H9 (cell line): ENCODE results near the gene SHANK1. TPM values are rescaled to one million over a fixed set of nuclear protein-coding genes. Genes with fewer than 3 reads are reported as not detected.

ENCODE experiments used
- DNase-seq: peaks from one replicate; pipeline ENCODE4 v3.0.0-alpha.2; 2017
- H2AFZ ChIP-seq: one replicate; pipeline ENCODE4 v1.6.1; 2013; ENCODE audit warnings: mild to moderate bottlenecking, low read length, control low read depth, moderate library complexity
- H2AK5ac ChIP-seq: 2 replicates; pipeline ENCODE4 v1.6.1; 2013; ENCODE audit warnings: low read length, control low read depth, mixed read lengths; ENCODE audit not compliant: insufficient read length
- H2BK120ac ChIP-seq: one replicate; pipeline ENCODE4 v1.6.1; 2013; ENCODE audit warnings: low read depth, mild to moderate bottlenecking, low read length, control low read depth, inconsistent platforms; ENCODE audit not compliant: poor library complexity, severe bottlenecking
- H2BK12ac ChIP-seq: 2 replicates; pipeline ENCODE4 v1.6.1; 2013; ENCODE audit warnings: low read length, control low read depth, mixed read lengths, low read depth; ENCODE audit not compliant: insufficient read length
- H2BK15ac ChIP-seq: 2 replicates; pipeline ENCODE4 v1.6.1; 2013; ENCODE audit warnings: low read depth, low read length, control low read depth
- H2BK20ac ChIP-seq: one replicate; pipeline ENCODE4 v1.6.1; 2013; ENCODE audit warnings: low read depth, mild to moderate bottlenecking, low read length, control low read depth, inconsistent platforms; ENCODE audit not compliant: poor library complexity, severe bottlenecking
- H2BK5ac ChIP-seq: 2 replicates; pipeline ENCODE4 v1.6.1; 2013; ENCODE audit warnings: low read length, control low read depth, mixed read lengths; ENCODE audit not compliant: insufficient read length
- H3K14ac ChIP-seq: 2 replicates; pipeline ENCODE4 v1.6.1; 2013; ENCODE audit warnings: low read length, control low read depth; ENCODE audit not compliant: insufficient read depth
- H3K18ac ChIP-seq: 2 replicates; pipeline ENCODE4 v1.6.1; 2013; ENCODE audit warnings: low read depth, mild to moderate bottlenecking, mixed read lengths, low read length, control low read depth; ENCODE audit not compliant: insufficient read length
- H3K23ac ChIP-seq: 2 replicates; pipeline ENCODE4 v1.6.1; 2013; ENCODE audit warnings: low read length, control low read depth, mixed read lengths, low read depth; ENCODE audit not compliant: insufficient read length
- H3K23me2 ChIP-seq: 2 replicates; pipeline ENCODE4 v1.6.1; 2013; ENCODE audit warnings: low read depth, mild to moderate bottlenecking, mixed read lengths, low read length, control low read depth; ENCODE audit not compliant: insufficient read length, poor library complexity, severe bottlenecking
- H3K27ac ChIP-seq: 2 replicates; pipeline ENCODE4 v1.5.1; 2013; ENCODE audit warnings: low read length, control low read depth, mixed read lengths, low read depth; ENCODE audit not compliant: insufficient read length
- H3K27me3 ChIP-seq: 2 replicates; pipeline ENCODE4 v1.6.1; 2013; ENCODE audit warnings: low read length, control low read depth, inconsistent platforms; ENCODE audit not compliant: insufficient read depth
- H3K4ac ChIP-seq: 2 replicates; pipeline ENCODE4 v1.6.1; 2013; ENCODE audit warnings: low read depth, mild to moderate bottlenecking, control low read depth, inconsistent platforms, low read length, moderate library complexity
- H3K4me1 ChIP-seq: 2 replicates; pipeline ENCODE4 v1.6.1; 2013; ENCODE audit warnings: low read length, control low read depth, inconsistent platforms; ENCODE audit not compliant: insufficient read depth
- H3K4me2 ChIP-seq: 2 replicates; pipeline ENCODE4 v1.6.1; 2013; ENCODE audit warnings: low read length, control low read depth, mixed read lengths; ENCODE audit not compliant: insufficient read length, insufficient read depth
- H3K56ac ChIP-seq: 2 replicates; pipeline ENCODE4 v1.6.1; 2013; ENCODE audit warnings: low read depth, mild to moderate bottlenecking, mixed read lengths, low read length, control low read depth; ENCODE audit not compliant: insufficient read length
- H3K79me1 ChIP-seq: 2 replicates; pipeline ENCODE4 v1.6.1; 2013; ENCODE audit warnings: low read depth, mild to moderate bottlenecking, moderate library complexity, low read length, control low read depth, inconsistent platforms; ENCODE audit not compliant: insufficient read depth, poor library complexity, severe bottlenecking
- H3K79me2 ChIP-seq: 2 replicates; pipeline ENCODE4 v1.6.1; 2013; ENCODE audit warnings: low read length, control low read depth, inconsistent platforms; ENCODE audit not compliant: insufficient read depth
- H3K9ac ChIP-seq: 2 replicates; pipeline ENCODE4 v1.6.1; 2013; ENCODE audit warnings: low read length, control low read depth, mixed read lengths; ENCODE audit not compliant: insufficient read length; ENCODE audit errors: extremely low read depth
- H3K9me3 ChIP-seq: one replicate; pipeline ENCODE4 v1.6.1; 2013; ENCODE audit warnings: low read depth, low read length, inconsistent platforms; ENCODE audit not compliant: control insufficient read depth
- H3T11ph ChIP-seq: one replicate; pipeline ENCODE4 v1.6.1; 2013; ENCODE audit warnings: mild to moderate bottlenecking, low read length, control low read depth, inconsistent platforms
- H4K20me1 ChIP-seq: one replicate; pipeline ENCODE4 v1.6.1; 2013; ENCODE audit not compliant: control insufficient read depth, insufficient read length, insufficient read depth
- H4K5ac ChIP-seq: 2 replicates; pipeline ENCODE4 v1.6.1; 2013; ENCODE audit warnings: low read depth, mild to moderate bottlenecking, mixed read lengths, low read length, control low read depth; ENCODE audit not compliant: insufficient read length
- H4K8ac ChIP-seq: replicated peaks from 2 replicates; pipeline ENCODE4 v1.6.1; 2013; ENCODE audit warnings: low read length, control low read depth, mixed read lengths, low read depth; ENCODE audit not compliant: insufficient read length
- H4K91ac ChIP-seq: 2 replicates; pipeline ENCODE4 v1.6.1; 2013; ENCODE audit warnings: low read depth, mild to moderate bottlenecking, moderate library complexity, mixed read lengths, low read length, control low read depth; ENCODE audit not compliant: insufficient read length
- H3K27ac Mint-ChIP-seq, 3 experiments: 2 replicates in 2 of 3; 3 replicates in 1 of 3; pipeline ENCODE4 v1.8.0; 2020 to 2021; ENCODE audit warnings: mixed read lengths in 3 of 3, mild to moderate bottlenecking in 1 of 3, moderate library complexity in 1 of 3
- H3K27me3 Mint-ChIP-seq: 2 replicates; pipeline ENCODE4 v1.8.0; 2021; ENCODE audit warnings: low read depth, mild to moderate bottlenecking, moderate library complexity, mixed read lengths
- H3K36me3 Mint-ChIP-seq, 3 experiments: 2 replicates in 2 of 3; 3 replicates in 1 of 3; pipeline ENCODE4 v1.8.0; 2020 to 2021; ENCODE audit warnings: low read depth in 3 of 3, mixed read lengths in 3 of 3; ENCODE audit not compliant: insufficient read depth in 1 of 3
- H3K4me1 Mint-ChIP-seq, 2 experiments: 2 replicates each; pipeline ENCODE4 v1.8.0; 2020; ENCODE audit warnings: mixed read lengths in 2 of 2
- H3K4me3 Mint-ChIP-seq, 2 experiments: 2 replicates in 1 of 2; 3 replicates in 1 of 2; pipeline ENCODE4 v1.8.0; 2020 to 2021; ENCODE audit warnings: mild to moderate bottlenecking in 2 of 2, mixed read lengths in 2 of 2, moderate library complexity in 1 of 2
- H3K9me3 Mint-ChIP-seq, 2 experiments: 2 replicates in 1 of 2; 3 replicates in 1 of 2; pipeline ENCODE4 v1.8.0; 2020; ENCODE audit warnings: mild to moderate bottlenecking in 2 of 2, mixed read lengths in 2 of 2, moderate library complexity in 1 of 2
- CTCF ChIP-seq: fragments of 200-600 bp; sonication (generic); conservative IDR thresholded peaks from 3 replicates; pipeline ENCODE4 v1.8.0; 2021; ENCODE audit warnings: antibody characterized with exemption, mild to moderate bottlenecking
- WGBS: extraction: QIAGEN DNeasy Blood & Tissue Kit; methylation state at CpG from one replicate; pipeline ENCODE4 v1.1.7; 2013; ENCODE audit warnings: missing lambda C conversion rate, low lambda C conversion rate, mixed read lengths; ENCODE audit not compliant: insufficient read length; ENCODE audit errors: extremely low coverage; 5-methylcytosine and 5-hydroxymethylcytosine counted together
- total RNA-seq: library from RNA; stranded (reverse); gene quantifications from 2 replicates; pipeline ENCODE4 v1.2.1, GENCODE V29; 2021

The SHANK1 gene
- total RNA-seq, 1 experiment from 2014 or later: 1.7 TPM

GRCh38 chr19:50716178-50717025 lies 3.2 kb downstream of the SHANK1 start:
- peak overlapping the region in 1 of 2 experiments; percentile 52; a peak in 2 of 5 replicates for H3K4me3 Mint-ChIP-seq
- no peak overlapping the region for H3T11ph ChIP-seq
- no peak overlapping the region for H3K4ac ChIP-seq
- no peak overlapping the region for H2BK15ac ChIP-seq
- peaks cover 80% of the 10 kb centered on the region for H3K27me3 Mint-ChIP-seq
- H3K4me1 ChIP-seq: peaks cover 9% of the 10 kb centered on the region; the same call in 1 of the 2 replicates
- no peak overlapping the region for H3K27ac Mint-ChIP-seq
- no peak overlapping the region for H3K56ac ChIP-seq
- no peak overlapping the region for H4K5ac ChIP-seq
- H3K9me3 ChIP-seq: no peaks in the 10 kb centered on the region
- no peak overlapping the region for H3K9ac ChIP-seq
- no peak overlapping the region for H4K91ac ChIP-seq
- H4K20me1 ChIP-seq: no peaks in the 10 kb centered on the region
- TF ChIP-seq CTCF: no peak
- no peaks in the 10 kb centered on the region; the same call in none of the 2 replicates for H3K27me3 ChIP-seq
- H3K79me1 ChIP-seq: no peaks in the 10 kb centered on the region
- H3K4me2 ChIP-seq: no peak overlapping the region
- H3K27ac ChIP-seq: no peak overlapping the region
- H3K4me1 Mint-ChIP-seq: peaks cover 15 to 27% of the 10 kb centered on the region in 2 experiments
- H3K14ac ChIP-seq: no peak overlapping the region
- H4K8ac ChIP-seq: no peak overlapping the region
- no peaks in the 10 kb centered on the region for H3K23me2 ChIP-seq
- DNase-seq: no peak
- H2AK5ac ChIP-seq: no peak overlapping the region
- H3K23ac ChIP-seq: no peak overlapping the region
- H2BK120ac ChIP-seq: no peak overlapping the region
- no peaks in the 10 kb centered on the region; a peak in 1 of 5 replicates for H3K9me3 Mint-ChIP-seq
- H2BK12ac ChIP-seq: no peak overlapping the region
- H3K79me2 ChIP-seq: no peaks in the 10 kb centered on the region
- H2BK5ac ChIP-seq: no peak overlapping the region
- H3K36me3 Mint-ChIP-seq: no peaks in the 10 kb centered on the region; a peak in 1 of 7 replicates
- H3K18ac ChIP-seq: no peak overlapping the region
- WGBS: no CpG with 5 or more reads among the region's 39 CpGs
- no peak overlapping the region for H2AFZ ChIP-seq
- H2BK20ac ChIP-seq: no peak overlapping the region
